ENCODE results near the gene PPP1R14B. TPM values are rescaled to one million over a fixed set of nuclear protein-coding genes. Genes with fewer than 3 reads are reported as not detected.

The PPP1R14B gene
- total and polyA plus RNA-seq, 2 of the 13 experiments (the other 11 are each of a cell fraction or from before 2014, with no cell fraction given) = 110 to 148 TPM

DNA sequence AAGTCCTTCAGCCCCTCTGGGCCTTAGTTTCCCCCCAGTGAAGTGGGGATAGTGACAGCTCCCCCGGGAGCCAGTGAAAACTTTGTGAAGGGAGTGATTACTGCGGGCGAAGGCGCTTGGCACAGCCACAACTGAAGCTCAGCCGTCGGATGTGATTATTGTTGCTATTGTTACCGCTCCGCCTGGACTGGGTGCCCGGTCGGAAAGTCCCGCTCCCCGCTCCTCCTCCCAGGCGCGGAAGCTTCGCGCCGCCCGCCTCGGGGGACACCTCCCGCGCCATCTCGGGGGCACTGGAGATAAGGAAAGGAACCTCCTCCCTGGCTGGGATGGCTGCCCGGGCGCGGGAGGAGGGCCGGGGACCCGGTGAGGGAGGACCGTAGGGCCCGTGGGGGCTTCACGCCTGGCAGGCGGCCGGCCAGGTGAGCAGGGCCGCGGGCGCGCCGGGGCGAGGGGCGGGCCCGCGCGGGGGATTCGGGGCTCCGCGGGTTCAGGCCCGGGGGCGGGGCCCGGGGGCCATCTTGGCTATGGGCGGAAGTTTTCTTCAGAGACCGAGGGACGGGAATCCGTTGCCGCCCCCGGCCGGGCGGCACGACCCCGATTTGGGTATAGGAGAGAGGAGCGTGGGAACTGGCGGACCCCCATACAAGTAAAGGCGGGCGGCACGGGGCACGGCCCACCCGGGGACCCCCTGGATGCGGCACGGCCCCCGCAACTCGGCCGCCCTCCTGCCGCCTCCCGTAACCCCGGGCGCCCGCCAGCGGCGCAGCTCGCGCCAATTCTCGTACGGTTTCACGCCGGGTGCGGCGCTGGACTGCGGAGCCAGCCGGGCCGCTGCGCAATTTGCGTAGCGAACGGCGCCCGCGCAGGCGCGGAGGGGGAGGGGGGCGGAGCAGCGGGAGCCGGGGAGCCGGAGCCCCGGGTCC, 38.5 kb upstream of the PPP1R14B start, which contains the start of gene GPR137:
Gene GPR137, plus strand, starts transcription at position 887 of the 923 bp plus-strand sequence. CDS start 677 bp downstream, outside the sequence.
- in situ Hi-C loops (cut with HindIII; ENCODE audit: extremely low pct_ligation_motif_present, low pct_unique_long_range_greater_than_20kb) = no loop called here
- H4K20me1 ChIP-seq (ENCODE audit: insufficient read depth, low read length) = no peaks in the 10 kb centered on the region
- TF ChIP-seq ZNF660 (CRISPR knock-in tag; IDR thresholded peaks at IDR 0.05; ENCODE audit: borderline replicate concordance, low read depth) (no peak), ZNF510 (CRISPR knock-in tag; IDR thresholded peaks at IDR 0.05; ENCODE audit: low read depth) (no peak), MEF2D (CRISPR knock-in tag; IDR thresholded peaks at IDR 0.05) (peak; percentile 5; the same call in 1 of the 2 replicates), SIN3A (IDR thresholded peaks at IDR 0.05; ENCODE audit: borderline replicate concordance, low read depth, low read length) (peak; percentile 53; the same call in 1 of the 2 replicates), SP140L (CRISPR knock-in tag; IDR thresholded peaks at IDR 0.05; ENCODE audit: borderline replicate concordance) (no peak), ZNF451 (CRISPR knock-in tag; IDR thresholded peaks at IDR 0.05) (no peak), ZNF788 (CRISPR knock-in tag; IDR thresholded peaks at IDR 0.05; ENCODE audit: borderline replicate concordance) (0 out of 2 replicates have a peak, but pooled peaks have one; percentile 14), MAFK (conservative IDR thresholded peaks at IDR 0.05 in 1 of 2, IDR thresholded peaks at IDR 0.05 in 1 of 2; ENCODE audit: low read length in 2 of 2) (no peak), ZNF841 (CRISPR knock-in tag; IDR thresholded peaks at IDR 0.05; ENCODE audit: borderline replicate concordance) (no peak), GATAD1 (CRISPR knock-in tag; IDR thresholded peaks at IDR 0.05) (peak; percentile 40; the same call in 1 of the 2 replicates), RBFOX2 (IDR thresholded peaks at IDR 0.05; ENCODE audit: low read depth, low read length) (peak; percentile 86), ZNF576 (CRISPR knock-in tag; IDR thresholded peaks at IDR 0.05) (no peak), PREB (CRISPR knock-in tag; IDR thresholded peaks at IDR 0.05) (no peak), CCAR2 (optimal IDR thresholded peaks at IDR 0.05; ENCODE audit: low read depth, low read length) (no peak), NONO (IDR thresholded peaks at IDR 0.05) (no peak), NONO (CRISPR knock-in tag; conservative IDR thresholded peaks at IDR 0.05) (peak; percentile 54; the same call in 1 of the 2 replicates), ZNF792 (CRISPR knock-in tag; IDR thresholded peaks at IDR 0.05) (no peak), NAIF1 (CRISPR knock-in tag; IDR thresholded peaks at IDR 0.05; ENCODE audit: borderline replicate concordance) (peak; percentile 100), FOXM1 (CRISPR knock-in tag; IDR thresholded peaks at IDR 0.05) (no peak), SP2 (CRISPR knock-in tag; IDR thresholded peaks at IDR 0.05) (no peak), HES4 (CRISPR knock-in tag; IDR thresholded peaks at IDR 0.05; ENCODE audit: borderline replicate concordance) (0 out of 2 replicates have a peak, but pooled peaks have one; percentile 41), SAP130 (CRISPR knock-in tag; IDR thresholded peaks at IDR 0.05; ENCODE audit: low read depth) (peak; percentile 46), TOPORS (CRISPR knock-in tag; IDR thresholded peaks at IDR 0.05) (no peak)
- TF ChIP-seq, protein P1, sequence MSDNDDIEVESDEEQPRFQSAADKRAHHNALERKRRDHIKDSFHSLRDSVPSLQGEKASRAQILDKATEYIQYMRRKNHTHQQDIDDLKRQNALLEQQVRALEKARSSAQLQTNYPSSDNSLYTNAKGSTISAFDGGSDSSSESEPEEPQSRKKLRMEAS (IDR thresholded peaks at IDR 0.05) = peak; percentile 8; the same call in 1 of the 2 replicates

More for the DNA sequence above, 38.5 kb upstream of the PPP1R14B start, which contains the start of gene GPR137:
- Histone ChIP-seq H3K4me1 (ENCODE audit: insufficient read depth, low read length) (peaks cover 28% of the 10 kb centered on the region; the same call in 1 of the 2 replicates), H3K27me3 (ENCODE audit: control insufficient read depth in 1 of 2, insufficient read depth in 2 of 2, low read length in 2 of 2) (peaks cover 0 to 2% of the 10 kb centered on the region in 2 experiments; a peak in 2 of 5 replicates), H2AFZ (ENCODE audit: low read length) (no peak within 1 kb of the TSS), H3K79me2 (ENCODE audit: insufficient read depth, low read length) (no peaks in the 10 kb centered on the region), H3K4me2 (ENCODE audit: low read depth, low read length) (peak within 1 kb of the TSS; percentile 97), H3K27ac (ENCODE audit: extremely low read length, insufficient read depth, low read length) (peak within 1 kb of the TSS; percentile 79), H3K4me3 (replicated peaks in 1 of 3; ENCODE audit: insufficient read depth in 1 of 3, low read depth in 2 of 3, low read length in 3 of 3) (peak within 1 kb of the TSS; percentile 69 to 97 (median 83)), H3K9me3 (ENCODE audit: low read length) (no peaks in the 10 kb centered on the region), H3K9ac (ENCODE audit: insufficient read depth, low read depth, low read length) (peak within 1 kb of the TSS; percentile 79), H3K36me3 (replicated peaks in 1 of 2; ENCODE audit: control insufficient read depth in 1 of 2, insufficient read depth in 2 of 2, low read length in 2 of 2) (no peaks in the 10 kb centered on the region)
- WGBS (ENCODE audit: low lambda C conversion rate) = 4% methylated on average over 5 of the region's 102 CpGs
- no peak for FAIRE-seq
- intact Hi-C loops (cut with micrococcal nuclease; ENCODE audit: unreplicated experiment) = loop anchor here (2.0 kb wide), 1 partner anchor 14 kb away; no protein-coding TSS in a partner anchor
- BruUV-seq (replicated peaks) = TSS peak; percentile 75
- CTCF ChIA-PET (ENCODE audit: low intra/inter-chr PET ratio, low total read pairs) = no interaction called here
- POLR2A ChIA-PET = interaction anchor here (0.7 to 4.6 kb wide), 8 partner anchors 14 to 100 kb away, joined by 3 to 48 read pairs (median 4); partner anchors contain the start of genes ESRRA, FKBP2, PRDX5 and STIP1
- peak; percentile 50 for DNase-seq (ENCODE audit: low spot score)
- peak; percentile 57 for ATAC-seq

Data from HepG2 (cell line).